GM21367 (cell line): ENCODE data around the gene CCL1.
"Not testable (repeated sequence)": the region's sequence is repeated elsewhere in the genome, so short reads cannot be mapped to it uniquely, and the experiment has no call there.

Source experiments
- ATAC-seq: cut with Tn5 transposase; IDR thresholded peaks from one replicate; pipeline ENCODE4 v1.9.1; 2021; ENCODE audit not compliant: unreplicated experiment

The CCL1 gene

GRCh38 chr17:34361478-34362061 is 1.5 kb downstream of the CCL1 start:
- no peak for ATAC-seq

DNA sequence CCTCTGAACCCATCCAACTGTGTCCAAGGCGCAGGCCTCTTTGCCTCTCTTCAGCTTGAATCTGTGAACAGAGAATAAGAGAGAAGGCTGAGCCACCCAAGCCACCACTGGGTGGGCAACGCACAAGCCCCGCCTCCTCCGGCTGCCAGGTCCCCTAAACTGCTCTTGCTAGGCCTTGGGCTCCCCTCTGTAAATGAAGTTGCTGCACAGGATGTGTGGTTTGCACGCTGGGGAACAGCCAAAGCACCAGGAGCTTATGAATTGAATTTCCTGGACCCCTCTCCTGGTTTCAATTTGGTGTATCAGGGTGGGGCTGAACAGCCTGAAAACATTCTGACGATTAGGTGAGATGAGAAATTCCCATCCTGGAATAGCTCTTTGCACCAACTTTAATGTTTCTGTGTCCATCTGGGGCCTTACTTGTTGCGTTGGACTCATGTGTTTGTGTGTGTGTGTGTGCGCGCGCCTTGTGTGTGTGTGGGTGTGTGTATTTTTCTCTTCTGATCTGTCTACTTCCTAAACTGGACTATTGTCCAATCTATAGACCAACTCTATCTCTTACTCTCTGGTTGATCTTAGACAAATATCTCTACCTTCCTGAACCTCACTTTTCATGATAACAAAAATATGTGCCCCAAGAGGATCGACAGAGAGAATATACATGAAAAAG is 2.3 kb downstream of the CCL1 start:
- no peak for ATAC-seq

- ATAC-seq, result no peak
Measured at GRCh38 chr17:34358631-34359030, 4.4 kb downstream of the CCL1 start.

- ATAC-seq, result no peak
Measured at GRCh38 chr17:34357398-34357797, 5.6 kb downstream of the CCL1 start.

DNA sequence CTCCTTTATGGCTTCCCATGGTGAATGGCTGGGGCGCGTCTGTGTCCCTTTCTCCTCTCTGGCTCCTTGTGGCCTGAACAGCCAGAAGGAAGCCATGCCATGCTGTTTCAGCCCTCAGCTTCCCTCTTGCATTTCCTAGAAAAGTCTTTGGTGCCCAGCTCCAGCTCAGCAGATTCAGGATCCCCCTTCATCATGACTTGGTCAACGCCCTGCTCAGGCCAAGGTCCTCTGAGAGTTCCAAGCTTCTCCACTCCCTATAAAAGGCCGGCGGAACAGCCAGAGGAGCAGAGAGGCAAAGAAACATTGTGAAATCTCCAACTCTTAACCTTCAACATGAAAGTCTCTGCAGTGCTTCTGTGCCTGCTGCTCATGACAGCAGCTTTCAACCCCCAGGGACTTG is 6.8 kb downstream of the CCL1 start, which contains the start of gene CCL13:
Gene CCL13 (plus strand): TSS at position 287 of the 400 bp plus-strand sequence. CDS start 47 bp downstream, at position 334.
- no peak for ATAC-seq

DNA sequence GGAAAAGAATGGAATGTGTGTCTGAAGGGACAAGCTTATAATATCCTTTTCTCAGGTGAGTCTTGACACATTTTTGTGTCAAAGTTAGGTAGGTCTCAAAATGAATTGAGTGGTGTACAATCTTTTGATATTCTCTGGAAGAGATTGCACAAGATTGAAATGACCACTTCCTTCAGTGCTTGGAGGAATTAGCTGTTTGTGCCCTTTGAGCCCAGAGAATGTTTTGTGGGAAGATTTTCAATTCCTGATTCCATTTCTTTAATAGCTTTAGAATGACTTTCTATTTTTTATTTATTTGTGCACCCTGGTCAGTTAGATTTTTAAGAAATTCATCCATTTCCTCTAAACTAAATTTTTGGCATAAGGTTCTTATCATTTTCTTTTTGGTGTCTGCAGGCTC is 8.4 kb downstream of the CCL1 start:
- no peak for ATAC-seq

GRCh38 chr17:34352191-34352590 is 10.8 kb downstream of the CCL1 start:
- no peak for ATAC-seq

DNA sequence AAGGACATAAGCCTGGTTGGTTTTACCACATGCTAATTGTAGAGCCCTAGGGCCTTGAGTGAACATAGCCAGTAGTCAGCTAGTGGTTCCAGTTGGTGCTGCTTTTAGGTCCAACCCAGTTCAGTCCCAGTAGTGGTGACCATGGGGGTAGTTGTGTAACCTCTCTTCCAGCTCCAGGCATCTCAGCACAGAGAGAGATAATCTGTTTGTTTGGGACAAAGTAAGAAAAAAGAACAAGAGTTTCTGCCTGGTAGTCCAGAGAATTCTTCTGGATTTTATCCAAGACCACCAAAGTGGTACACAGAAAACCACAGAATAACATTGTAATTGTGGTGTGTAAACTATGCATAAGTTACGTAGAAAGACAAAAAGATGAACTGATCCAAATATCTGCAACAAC is 11.9 kb downstream of the CCL1 start:
- no peak for ATAC-seq

DNA sequence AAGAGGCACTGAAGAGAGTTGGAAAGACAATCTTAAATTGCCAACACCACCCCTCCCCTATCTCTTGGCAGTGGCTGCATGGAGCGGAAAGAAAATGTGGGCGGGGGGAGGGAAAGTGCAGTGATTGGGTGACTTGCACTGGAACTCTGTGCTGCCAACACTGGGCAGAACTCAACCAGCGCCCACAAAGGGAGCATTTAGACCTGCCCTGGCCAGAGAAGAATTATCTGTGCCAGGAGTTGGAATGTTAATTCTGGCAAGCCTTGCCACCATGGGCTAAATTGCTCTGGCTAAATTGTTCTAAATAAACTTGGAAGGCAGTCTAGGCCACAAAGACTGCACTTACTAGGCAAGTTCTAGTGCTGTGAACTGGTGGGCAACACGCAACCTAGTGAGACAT is 13.3 kb downstream of the CCL1 start:
- ATAC-seq, result no peak

GRCh38 chr17:34347063-34347462 is 16.0 kb downstream of the CCL1 start:
- ATAC-seq, result no peak

DNA sequence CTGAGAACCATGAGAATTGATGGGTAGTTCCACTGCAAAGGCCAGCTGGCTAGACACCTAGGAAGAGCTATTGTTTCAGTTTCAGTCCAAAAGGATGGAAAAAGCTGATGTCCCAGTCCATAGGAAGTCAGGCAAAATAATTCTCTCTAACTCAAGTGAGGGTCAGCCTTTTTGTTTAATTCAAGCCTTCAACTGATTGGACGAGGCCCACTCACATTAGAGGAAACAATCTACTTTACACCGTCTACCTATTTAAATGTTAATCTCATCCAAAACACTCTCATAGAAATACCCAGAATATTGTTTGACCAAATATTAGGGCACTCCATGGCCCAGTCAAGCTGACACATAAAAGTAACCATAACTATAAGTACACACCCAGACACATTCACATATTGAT is 21.1 kb downstream of the CCL1 start:
- no peak for ATAC-seq

DNA sequence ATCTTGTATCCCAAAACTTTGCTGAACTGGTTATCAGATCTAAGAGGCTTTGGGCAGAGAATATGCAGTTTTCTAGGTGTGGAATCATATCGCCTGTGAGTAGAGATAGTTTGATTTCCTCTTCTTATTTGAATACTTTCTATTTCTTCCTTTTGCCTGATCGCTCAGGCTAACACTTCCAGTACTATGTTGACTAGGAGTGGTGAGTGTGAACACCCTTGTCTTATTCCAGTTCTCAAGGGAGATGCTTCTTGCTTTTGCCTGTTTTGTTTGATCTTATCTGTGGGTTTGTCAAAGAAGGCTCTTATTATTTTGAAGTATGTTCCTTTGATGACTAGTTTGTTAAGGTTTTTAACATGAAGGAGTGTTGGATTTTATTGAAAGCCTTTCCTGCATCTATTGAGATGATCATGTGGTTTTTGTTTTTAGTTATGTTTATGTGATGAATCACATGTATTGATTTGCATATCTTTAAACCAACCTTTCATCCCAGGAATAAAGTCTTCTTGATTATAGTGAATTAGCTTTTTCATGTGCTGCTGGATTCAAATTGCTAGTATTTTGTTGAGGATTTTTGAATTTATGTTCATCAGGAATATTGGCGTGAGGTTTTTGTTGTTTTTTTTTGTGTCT is 23.8 kb downstream of the CCL1 start:
- no peak for ATAC-seq

DNA sequence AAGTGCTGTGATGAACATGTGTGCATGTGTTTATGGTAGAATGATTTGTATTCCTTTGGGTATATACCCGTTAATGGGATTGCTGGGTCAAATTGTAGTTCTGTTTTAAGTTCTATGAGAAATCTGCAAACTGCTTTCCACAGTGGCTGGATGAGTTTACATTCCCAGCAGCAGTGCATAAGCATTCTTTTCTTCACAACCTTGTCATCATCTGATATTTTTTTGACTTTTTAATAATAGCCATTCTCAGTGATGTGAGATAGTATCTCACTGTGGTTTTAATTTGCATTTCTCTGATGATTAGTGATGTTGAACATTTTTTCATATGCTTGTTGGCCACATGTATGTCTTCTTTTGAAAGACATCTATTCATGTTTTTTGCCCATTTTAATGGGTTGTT is 25.3 kb downstream of the CCL1 start:
- no peak for ATAC-seq

- ATAC-seq, result not testable (repeated sequence)
Measured at GRCh38 chr17:34327580-34327979, 35.5 kb downstream of the CCL1 start.

GRCh38 chr17:34321964-34322363 is 41.1 kb downstream of the CCL1 start:
- no peak for ATAC-seq

GRCh38 chr17:34319039-34319483 is 44.0 kb downstream of the CCL1 start, which contains the start of gene CCL8:
Gene CCL8 (plus strand): TSS chr17:34319435. CDS start chr17:34319502, 67 bp downstream.
- no peak for ATAC-seq

GRCh38 chr17:34318474-34318873 is 44.6 kb downstream of the CCL1 start:
- no peak for ATAC-seq

DNA sequence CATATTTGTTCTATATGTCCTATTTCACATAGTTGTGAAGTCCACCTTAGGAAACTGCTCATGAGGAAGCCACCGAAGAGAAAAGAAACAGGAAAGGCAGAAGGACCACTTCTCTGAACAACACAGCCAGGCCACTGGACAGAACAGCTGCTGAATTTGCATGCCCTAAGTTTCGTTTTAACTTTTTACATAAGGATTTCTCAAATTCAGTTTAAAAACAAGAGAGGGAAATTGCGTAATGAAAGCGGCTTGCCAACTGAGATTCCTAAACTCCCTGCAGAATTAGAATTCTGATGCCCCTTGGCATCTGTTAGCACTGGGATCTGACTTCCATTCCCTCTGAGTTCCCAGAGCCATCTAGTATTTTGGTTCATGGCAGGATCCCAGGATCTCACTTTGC is 48.8 kb downstream of the CCL1 start:
- ATAC-seq, result no peak

DNA sequence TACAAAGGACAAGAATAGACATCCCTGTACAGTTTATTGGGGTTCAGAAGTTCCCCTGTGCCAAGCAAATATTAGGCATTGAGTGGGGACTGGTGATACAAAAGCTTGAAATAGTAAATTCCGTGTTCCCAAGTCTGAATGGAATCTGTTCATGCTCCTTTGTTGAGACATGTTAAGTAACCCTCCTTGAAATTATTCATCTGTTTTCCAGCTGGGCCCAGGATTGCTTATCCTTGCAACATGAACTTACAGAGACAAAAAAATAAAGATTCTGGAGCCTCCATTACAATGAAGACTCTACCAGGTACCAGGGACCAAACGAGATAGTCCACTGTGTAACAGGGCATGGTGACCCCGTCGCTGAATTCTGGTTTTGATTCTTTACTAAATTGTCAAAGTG is 49.9 kb downstream of the CCL1 start:
- ATAC-seq, result no peak

- ATAC-seq, result no peak
Measured at GRCh38 chr17:34312080-34312479, 51.0 kb downstream of the CCL1 start.

GRCh38 chr17:34311291-34311690 is 51.7 kb downstream of the CCL1 start:
- no peak for ATAC-seq
